ENCODE results near the gene P2RX7.

Gene P2RX7

GRCh38 chr12:121165316-121165715, 32.6 kb downstream of the P2RX7 start:
- Histone ChIP-seq H3K27me3 (ENCODE audit: insufficient read depth, low read length) (no peaks in the 10 kb centered on the region), H3K4me3 (ENCODE audit: low read depth, low read length, poor library complexity, severe bottlenecking) (no peak overlapping the region), H3K4me1 (ENCODE audit: insufficient read depth, low read length, severe bottlenecking) (no peaks in the 10 kb centered on the region), H3K79me2 (ENCODE audit: insufficient read depth, low read length) (no peaks in the 10 kb centered on the region), H3K27ac (ENCODE audit: low read depth, low read length, poor library complexity, severe bottlenecking) (no peak overlapping the region), H4K20me1 (ENCODE audit: insufficient read depth, low read length) (no peaks in the 10 kb centered on the region), H3F3A (ENCODE audit: insufficient read depth, low read length) (no peaks in the 10 kb centered on the region), H3K9me2 (ENCODE audit: low read depth, low read length) (no peaks in the 10 kb centered on the region), H3K36me3 (ENCODE audit: insufficient read depth, low read length) (no peaks in the 10 kb centered on the region; the same call in 1 of the 2 replicates), H3K9ac (ENCODE audit: low read length) (no peak overlapping the region), H3K9me3 (ENCODE audit: low read length) (no peaks in the 10 kb centered on the region), H2AFZ (ENCODE audit: low read length) (no peak overlapping the region), H3K4me2 (ENCODE audit: low read length) (no peak overlapping the region)
- TF ChIP-seq, protein P1, sequence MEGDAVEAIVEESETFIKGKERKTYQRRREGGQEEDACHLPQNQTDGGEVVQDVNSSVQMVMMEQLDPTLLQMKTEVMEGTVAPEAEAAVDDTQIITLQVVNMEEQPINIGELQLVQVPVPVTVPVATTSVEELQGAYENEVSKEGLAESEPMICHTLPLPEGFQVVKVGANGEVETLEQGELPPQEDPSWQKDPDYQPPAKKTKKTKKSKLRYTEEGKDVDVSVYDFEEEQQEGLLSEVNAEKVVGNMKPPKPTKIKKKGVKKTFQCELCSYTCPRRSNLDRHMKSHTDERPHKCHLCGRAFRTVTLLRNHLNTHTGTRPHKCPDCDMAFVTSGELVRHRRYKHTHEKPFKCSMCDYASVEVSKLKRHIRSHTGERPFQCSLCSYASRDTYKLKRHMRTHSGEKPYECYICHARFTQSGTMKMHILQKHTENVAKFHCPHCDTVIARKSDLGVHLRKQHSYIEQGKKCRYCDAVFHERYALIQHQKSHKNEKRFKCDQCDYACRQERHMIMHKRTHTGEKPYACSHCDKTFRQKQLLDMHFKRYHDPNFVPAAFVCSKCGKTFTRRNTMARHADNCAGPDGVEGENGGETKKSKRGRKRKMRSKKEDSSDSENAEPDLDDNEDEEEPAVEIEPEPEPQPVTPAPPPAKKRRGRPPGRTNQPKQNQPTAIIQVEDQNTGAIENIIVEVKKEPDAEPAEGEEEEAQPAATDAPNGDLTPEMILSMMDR (IDR thresholded peaks at IDR 0.05; ENCODE audit: low read length): no peak
- TF ChIP-seq EZH2 (IDR thresholded peaks at IDR 0.05; ENCODE audit: borderline replicate concordance, low read length): no peak

DNA sequence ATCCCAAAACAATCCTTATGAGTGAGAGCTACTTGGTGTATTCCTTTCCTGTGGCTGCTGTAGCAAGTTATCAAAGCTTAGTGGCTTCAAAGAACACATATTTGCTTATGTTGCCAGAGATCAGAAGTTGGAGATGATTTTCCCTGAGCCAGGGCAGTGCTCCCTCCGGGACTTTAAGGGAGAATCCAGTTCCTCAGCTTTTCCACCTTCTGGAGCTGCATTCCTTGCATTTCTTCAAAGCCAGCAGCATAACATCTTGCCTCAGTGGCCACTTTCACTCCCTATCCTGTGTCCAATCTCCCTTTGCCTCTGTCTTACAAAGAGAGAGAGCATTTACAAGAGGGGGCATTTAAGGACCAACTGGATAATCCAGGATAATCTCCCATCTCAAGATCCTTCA, 33.7 kb downstream of the P2RX7 start:
- no peak overlapping the region for H3K4me2 ChIP-seq (ENCODE audit: low read length)
- H3K4me3 ChIP-seq (ENCODE audit: low read depth, low read length, poor library complexity, severe bottlenecking): no peak overlapping the region
- no peaks in the 10 kb centered on the region for H3K9me3 ChIP-seq (ENCODE audit: low read length)
- no peaks in the 10 kb centered on the region for H4K20me1 ChIP-seq (ENCODE audit: insufficient read depth, low read length)
- H3K36me3 ChIP-seq (ENCODE audit: insufficient read depth, low read length): no peaks in the 10 kb centered on the region; the same call in 1 of the 2 replicates
- H3K9me2 ChIP-seq (ENCODE audit: low read depth, low read length): no peaks in the 10 kb centered on the region
- no peaks in the 10 kb centered on the region for H3K79me2 ChIP-seq (ENCODE audit: insufficient read depth, low read length)
- no peak overlapping the region for H2AFZ ChIP-seq (ENCODE audit: low read length)
- H3F3A ChIP-seq (ENCODE audit: insufficient read depth, low read length): no peaks in the 10 kb centered on the region
- TF ChIP-seq, protein P1 (IDR thresholded peaks at IDR 0.05; ENCODE audit: low read length): no peak
- TF ChIP-seq EZH2 (IDR thresholded peaks at IDR 0.05; ENCODE audit: borderline replicate concordance, low read length): no peak
- no peak overlapping the region for H3K9ac ChIP-seq (ENCODE audit: low read length)
- no peak overlapping the region for H3K27ac ChIP-seq (ENCODE audit: low read depth, low read length, poor library complexity, severe bottlenecking)
- no peaks in the 10 kb centered on the region for H3K27me3 ChIP-seq (ENCODE audit: insufficient read depth, low read length)
- H3K4me1 ChIP-seq (ENCODE audit: insufficient read depth, low read length, severe bottlenecking): no peaks in the 10 kb centered on the region

- Histone ChIP-seq H3K27ac (ENCODE audit: low read depth, low read length, poor library complexity, severe bottlenecking) (no peak overlapping the region), H3K4me3 (ENCODE audit: low read depth, low read length, poor library complexity, severe bottlenecking) (no peak overlapping the region), H3F3A (ENCODE audit: insufficient read depth, low read length) (no peaks in the 10 kb centered on the region), H3K27me3 (ENCODE audit: insufficient read depth, low read length) (no peaks in the 10 kb centered on the region), H3K36me3 (ENCODE audit: insufficient read depth, low read length) (no peaks in the 10 kb centered on the region; the same call in 1 of the 2 replicates), H3K4me2 (ENCODE audit: low read length) (no peak overlapping the region), H3K4me1 (ENCODE audit: insufficient read depth, low read length, severe bottlenecking) (no peaks in the 10 kb centered on the region), H3K79me2 (ENCODE audit: insufficient read depth, low read length) (no peaks in the 10 kb centered on the region), H2AFZ (ENCODE audit: low read length) (no peak overlapping the region), H4K20me1 (ENCODE audit: insufficient read depth, low read length) (no peaks in the 10 kb centered on the region), H3K9me2 (ENCODE audit: low read depth, low read length) (no peaks in the 10 kb centered on the region), H3K9ac (ENCODE audit: low read length) (no peak overlapping the region), H3K9me3 (ENCODE audit: low read length) (no peaks in the 10 kb centered on the region)
- no peak for TF ChIP-seq EZH2 (IDR thresholded peaks at IDR 0.05; ENCODE audit: borderline replicate concordance, low read length)
- TF ChIP-seq, protein P1 (IDR thresholded peaks at IDR 0.05; ENCODE audit: low read length): no peak
Observed at GRCh38 chr12:121167232-121167820, 34.6 kb downstream of the P2RX7 start.

All from OCI-LY1 (cell line).